Neuronal stem cell (in vitro differentiated cells): ENCODE data around the gene GALNT14.

Experiments used
- DNase-seq: peaks from one replicate; pipeline ENCODE4 v3.0.0-alpha.2; 2013; ENCODE audit warnings: low spot score
- H2AFZ ChIP-seq: one replicate; pipeline ENCODE4 v1.6.1; 2013; ENCODE audit warnings: mild to moderate bottlenecking, low read length, inconsistent platforms
- H2AK5ac ChIP-seq: 2 replicates; pipeline ENCODE4 v1.6.1; 2013; ENCODE audit warnings: low read depth, mild to moderate bottlenecking, inconsistent platforms, low read length, moderate library complexity, mixed read lengths
- H2BK120ac ChIP-seq: 2 replicates; pipeline ENCODE4 v1.6.1; 2013; ENCODE audit warnings: low read depth, mild to moderate bottlenecking, inconsistent platforms, low read length, moderate library complexity, mixed read lengths
- H2BK12ac ChIP-seq: one replicate; pipeline ENCODE4 v1.6.1; 2013; ENCODE audit warnings: low read length, inconsistent platforms
- H2BK15ac ChIP-seq: 2 replicates; pipeline ENCODE4 v1.6.1; 2013; ENCODE audit warnings: mild to moderate bottlenecking, low read length, inconsistent platforms, mixed read lengths
- H2BK5ac ChIP-seq: one replicate; pipeline ENCODE4 v1.6.1; 2013; ENCODE audit warnings: inconsistent platforms, mild to moderate bottlenecking, low read length, moderate library complexity
- H3K14ac ChIP-seq: one replicate; pipeline ENCODE4 v1.6.1; 2013; ENCODE audit warnings: low read length, inconsistent platforms
- H3K18ac ChIP-seq: 2 replicates; pipeline ENCODE4 v1.6.1; 2013; ENCODE audit warnings: low read length, inconsistent platforms
- H3K23ac ChIP-seq: 2 replicates; pipeline ENCODE4 v1.6.1; 2013; ENCODE audit warnings: low read depth, mild to moderate bottlenecking, mixed read lengths, low read length, inconsistent platforms; ENCODE audit not compliant: poor library complexity
- H3K27ac ChIP-seq: replicated peaks from 3 replicates; pipeline ENCODE4 v1.5.1; 2013; ENCODE audit warnings: low read length, inconsistent platforms
- H3K27me3 ChIP-seq, 3 experiments: 2 replicates each; pipeline ENCODE4 v1.6.1; 2013; ENCODE audit warnings: low read length in 3 of 3, mild to moderate bottlenecking in 2 of 3, inconsistent platforms in 1 of 3, low read depth in 1 of 3, mixed read lengths in 1 of 3, moderate library complexity in 1 of 3; ENCODE audit not compliant: control insufficient read depth in 3 of 3, insufficient read depth in 3 of 3
- H3K36me3 ChIP-seq, 2 donors: replicated peaks in 1 of 2; 2 replicates each; pipeline ENCODE4 v1.6.1; 2013; ENCODE audit warnings: low read length in 2 of 2; ENCODE audit not compliant: control insufficient read depth in 2 of 2, insufficient read depth in 2 of 2
- H3K4ac ChIP-seq: 2 replicates; pipeline ENCODE4 v1.6.1; 2013; ENCODE audit warnings: inconsistent platforms, mild to moderate bottlenecking, low read length, moderate library complexity
- H3K4me1 ChIP-seq, 2 donors: 1 replicate in 1 of 2; 2 replicates in 1 of 2; pipeline ENCODE4 v1.6.1; 2013; ENCODE audit warnings: low read length in 2 of 2, low read depth in 1 of 2; ENCODE audit not compliant: control insufficient read depth in 2 of 2, insufficient read depth in 1 of 2
- H3K4me2 ChIP-seq: one replicate; pipeline ENCODE4 v1.6.1; 2013; ENCODE audit warnings: mild to moderate bottlenecking, low read length, inconsistent platforms; ENCODE audit not compliant: insufficient read depth, poor library complexity, severe bottlenecking
- H3K4me3 ChIP-seq, 2 donors: 2 replicates each; pipeline ENCODE4 v1.5.1; 2013; ENCODE audit warnings: low read length in 2 of 2, mild to moderate bottlenecking in 2 of 2, inconsistent platforms in 1 of 2, moderate library complexity in 1 of 2
- H3K79me1 ChIP-seq: one replicate; pipeline ENCODE4 v1.6.1; 2013; ENCODE audit warnings: low read depth, mild to moderate bottlenecking, inconsistent platforms, low read length, moderate library complexity
- H3K9ac ChIP-seq: one replicate; pipeline ENCODE4 v1.6.1; 2013; ENCODE audit warnings: mild to moderate bottlenecking, low read depth, low read length, inconsistent platforms; ENCODE audit not compliant: poor library complexity
- H3K9me3 ChIP-seq, 2 donors: replicated peaks in 1 of 2; 2 replicates each; pipeline versions ENCODE3 to v1.6.1; 2013; ENCODE audit warnings: low read length in 2 of 2, mild to moderate bottlenecking in 2 of 2, inconsistent platforms in 1 of 2, low read depth in 1 of 2, mixed read lengths in 1 of 2, moderate library complexity in 1 of 2; ENCODE audit not compliant: control insufficient read depth in 2 of 2, insufficient read depth in 1 of 2
- H4K8ac ChIP-seq: one replicate; pipeline ENCODE4 v1.6.1; 2013; ENCODE audit warnings: low read depth, mild to moderate bottlenecking, inconsistent platforms, low read length, moderate library complexity
- H4K91ac ChIP-seq: one replicate; pipeline ENCODE4 v1.6.1; 2013; ENCODE audit warnings: low read length, low read depth, mild to moderate bottlenecking, inconsistent platforms; ENCODE audit not compliant: poor library complexity
- WGBS, 2 donors: extraction: QIAGEN DNeasy Blood & Tissue Kit; methylation state at CpG; one replicate each; pipeline ENCODE4 v1.1.7; 2013; ENCODE audit warnings: missing lambda C conversion rate in 2 of 2, mixed read lengths in 1 of 2; ENCODE audit not compliant: insufficient read length in 2 of 2, insufficient replicate concordance in 1 of 2; ENCODE audit errors: extremely low coverage in 2 of 2; 5-methylcytosine and 5-hydroxymethylcytosine counted together

Gene GALNT14

GRCh38 chr2:30883822-30884221 lies 254.4 kb downstream of the GALNT14 start:
- no peak overlapping the region for H2AFZ ChIP-seq
- no peak overlapping the region for H3K27ac ChIP-seq
- no peak overlapping the region for H2BK15ac ChIP-seq
- H3K36me3 ChIP-seq, result no peaks in the 10 kb centered on the region
- H3K4ac ChIP-seq, result no peak overlapping the region
- no CpG with 5 or more reads among the region's 3 CpGs for WGBS, 2 donors
- no peak overlapping the region for H2BK12ac ChIP-seq
- no peak overlapping the region for H2BK120ac ChIP-seq
- no peak overlapping the region for H3K18ac ChIP-seq
- no peaks in the 10 kb centered on the region for H3K27me3 ChIP-seq
- H3K79me1 ChIP-seq, result no peaks in the 10 kb centered on the region
- no peak overlapping the region for H3K4me2 ChIP-seq
- no peak overlapping the region for H3K14ac ChIP-seq
- H4K91ac ChIP-seq, result no peak overlapping the region
- no peak overlapping the region for H3K9ac ChIP-seq
- no peak overlapping the region for H2BK5ac ChIP-seq
- H3K4me1 ChIP-seq, result peaks cover 0 to 9% of the 10 kb centered on the region in 2 donors
- no peak overlapping the region for H3K23ac ChIP-seq
- no peak overlapping the region for H4K8ac ChIP-seq
- H3K4me3 ChIP-seq, result no peak overlapping the region
- DNase-seq, result no peak
- no peaks in the 10 kb centered on the region for H3K9me3 ChIP-seq
- H2AK5ac ChIP-seq, result no peak overlapping the region

DNA sequence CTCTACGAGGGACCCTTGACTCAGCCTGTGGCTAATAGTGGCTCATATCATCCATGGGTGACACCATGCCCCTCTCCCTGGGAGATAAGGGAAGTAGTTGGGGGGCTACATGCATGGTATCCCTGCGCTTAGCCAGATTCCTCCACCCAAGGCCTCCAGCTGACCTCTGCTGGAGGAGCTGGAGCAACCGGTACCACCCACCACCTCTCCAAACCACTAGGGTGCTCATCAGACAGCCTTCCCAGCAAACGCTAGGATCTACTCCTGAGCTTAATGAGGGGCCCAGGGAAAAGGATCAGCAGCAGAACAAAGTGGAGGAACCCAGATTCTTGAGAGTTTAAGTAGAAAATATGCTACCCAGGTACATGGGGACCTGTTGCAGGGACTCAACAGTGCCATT lies 255.1 kb downstream of the GALNT14 start:
- Histone ChIP-seq H3K9me3 (no peaks in the 10 kb centered on the region), H2AFZ (no peak overlapping the region), H4K91ac (no peak overlapping the region), H2BK15ac (no peak overlapping the region), H4K8ac (no peak overlapping the region), H2BK5ac (no peak overlapping the region), H3K4me2 (no peak overlapping the region), H2AK5ac (no peak overlapping the region), H3K36me3 (no peaks in the 10 kb centered on the region), H3K79me1 (no peaks in the 10 kb centered on the region), H3K4me1 (peaks cover 0 to 9% of the 10 kb centered on the region in 2 donors), H3K27ac (no peak overlapping the region), H3K18ac (no peak overlapping the region), H3K4me3 (no peak overlapping the region), H3K27me3 (no peaks in the 10 kb centered on the region), H3K14ac (no peak overlapping the region), H3K9ac (no peak overlapping the region), H2BK120ac (no peak overlapping the region), H3K23ac (no peak overlapping the region), H2BK12ac (no peak overlapping the region), H3K4ac (no peak overlapping the region)
- WGBS, 2 donors, result no CpG with 5 or more reads among the region's 4 CpGs
- no peak for DNase-seq

DNA sequence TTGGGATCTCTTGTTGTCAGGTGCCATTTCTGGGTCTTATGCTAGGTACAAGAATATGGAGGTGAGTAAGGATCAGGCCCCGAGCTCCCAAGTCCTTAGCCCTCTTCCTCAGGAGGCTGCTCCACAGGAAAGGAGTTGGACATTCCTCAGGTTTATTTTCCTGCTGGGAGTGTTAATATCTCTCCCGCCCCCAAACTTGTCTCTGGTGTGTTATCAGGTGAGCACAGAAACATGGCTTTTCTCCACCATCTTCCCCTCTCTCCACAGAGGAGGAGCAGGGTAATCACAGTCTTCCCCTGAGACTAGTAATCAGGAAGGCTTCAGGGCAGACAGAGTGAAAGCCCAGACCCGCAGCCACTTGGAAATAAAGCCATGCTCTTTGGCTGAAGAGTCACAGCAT lies 257.7 kb downstream of the GALNT14 start:
- no peak overlapping the region for H3K18ac ChIP-seq
- H4K8ac ChIP-seq, result no peak overlapping the region
- WGBS, 2 donors, result no CpG with 5 or more reads among the region's 3 CpGs

GRCh38 chr2:30877833-30878232 lies 260.4 kb downstream of the GALNT14 start:
- no peak overlapping the region for H2AFZ ChIP-seq
- no peak overlapping the region for H3K27ac ChIP-seq
- no peak overlapping the region for H3K4me2 ChIP-seq
- no peak overlapping the region for H4K8ac ChIP-seq
- H3K4me3 ChIP-seq, result no peak overlapping the region
- no peaks in the 10 kb centered on the region for H3K36me3 ChIP-seq
- no peak overlapping the region for H3K23ac ChIP-seq
- DNase-seq, result no peak
- no peak overlapping the region for H2AK5ac ChIP-seq
- H2BK15ac ChIP-seq, result no peak overlapping the region
- no CpG with 5 or more reads among the region's 2 CpGs for WGBS, 2 donors
- no peak overlapping the region for H3K18ac ChIP-seq
- H3K4me1 ChIP-seq, result no peaks in the 10 kb centered on the region
- H3K9me3 ChIP-seq, result no peaks in the 10 kb centered on the region
- H3K4ac ChIP-seq, result no peak overlapping the region
- no peaks in the 10 kb centered on the region for H3K27me3 ChIP-seq
- H2BK12ac ChIP-seq, result no peak overlapping the region
- H2BK5ac ChIP-seq, result no peak overlapping the region
- H3K9ac ChIP-seq, result no peak overlapping the region
- H3K79me1 ChIP-seq, result no peaks in the 10 kb centered on the region
- H2BK120ac ChIP-seq, result no peak overlapping the region
- no peak overlapping the region for H3K14ac ChIP-seq
- no peak overlapping the region for H4K91ac ChIP-seq

More for the DNA sequence above, 257.7 kb downstream of the GALNT14 start:
- H3K4me3 ChIP-seq, result no peak overlapping the region
- DNase-seq, result no peak
- H3K27ac ChIP-seq, result no peak overlapping the region
- H3K36me3 ChIP-seq, result no peaks in the 10 kb centered on the region
- H3K9me3 ChIP-seq, result no peaks in the 10 kb centered on the region
- no peak overlapping the region for H2BK12ac ChIP-seq
- H2AFZ ChIP-seq, result no peak overlapping the region
- peaks cover 0 to under 1% of the 10 kb centered on the region in 2 donors for H3K4me1 ChIP-seq
- no peak overlapping the region for H3K9ac ChIP-seq
- H2BK120ac ChIP-seq, result no peak overlapping the region
- no peak overlapping the region for H3K14ac ChIP-seq
- no peaks in the 10 kb centered on the region for H3K79me1 ChIP-seq
- H3K4ac ChIP-seq, result no peak overlapping the region
- no peak overlapping the region for H2BK5ac ChIP-seq
- no peak overlapping the region for H3K23ac ChIP-seq
- H2BK15ac ChIP-seq, result no peak overlapping the region
- no peak overlapping the region for H3K4me2 ChIP-seq
- no peak overlapping the region for H4K91ac ChIP-seq
- H2AK5ac ChIP-seq, result no peak overlapping the region
- H3K27me3 ChIP-seq, result no peaks in the 10 kb centered on the region
